Keratinocyte (primary cell): ENCODE data around the gene COL9A3.

ENCODE experiments used
- EZH2 ChIP-seq: IDR thresholded peaks from one replicate; pipeline ENCODE4 v1.6.1; 2012; ENCODE audit warnings: inconsistent platforms, mild to moderate bottlenecking, low read length, moderate library complexity
- TF ChIP-seq, protein P1 (sequence below), 3 experiments: IDR thresholded peaks in 1 of 3; conservative IDR thresholded peaks in 1 of 3; optimal IDR thresholded peaks in 1 of 3; 2 replicates in 2 of 3; 3 replicates in 1 of 3; pipeline versions ENCODE3 to v1.5.1; 2011; ENCODE audit warnings: low read length in 3 of 3, mild to moderate bottlenecking in 3 of 3, moderate library complexity in 2 of 3, control low read depth in 1 of 3, inconsistent platforms in 1 of 3; ENCODE audit not compliant: insufficient read depth in 2 of 3; ENCODE audit errors: extremely low read depth in 1 of 3

GRCh38 chr20:62779417-62779685 is 37.5 kb upstream of the COL9A3 start:
- TF ChIP-seq, protein P1, sequence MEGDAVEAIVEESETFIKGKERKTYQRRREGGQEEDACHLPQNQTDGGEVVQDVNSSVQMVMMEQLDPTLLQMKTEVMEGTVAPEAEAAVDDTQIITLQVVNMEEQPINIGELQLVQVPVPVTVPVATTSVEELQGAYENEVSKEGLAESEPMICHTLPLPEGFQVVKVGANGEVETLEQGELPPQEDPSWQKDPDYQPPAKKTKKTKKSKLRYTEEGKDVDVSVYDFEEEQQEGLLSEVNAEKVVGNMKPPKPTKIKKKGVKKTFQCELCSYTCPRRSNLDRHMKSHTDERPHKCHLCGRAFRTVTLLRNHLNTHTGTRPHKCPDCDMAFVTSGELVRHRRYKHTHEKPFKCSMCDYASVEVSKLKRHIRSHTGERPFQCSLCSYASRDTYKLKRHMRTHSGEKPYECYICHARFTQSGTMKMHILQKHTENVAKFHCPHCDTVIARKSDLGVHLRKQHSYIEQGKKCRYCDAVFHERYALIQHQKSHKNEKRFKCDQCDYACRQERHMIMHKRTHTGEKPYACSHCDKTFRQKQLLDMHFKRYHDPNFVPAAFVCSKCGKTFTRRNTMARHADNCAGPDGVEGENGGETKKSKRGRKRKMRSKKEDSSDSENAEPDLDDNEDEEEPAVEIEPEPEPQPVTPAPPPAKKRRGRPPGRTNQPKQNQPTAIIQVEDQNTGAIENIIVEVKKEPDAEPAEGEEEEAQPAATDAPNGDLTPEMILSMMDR (optimal IDR thresholded peaks at IDR 0.05 in 1 of 3, IDR thresholded peaks at IDR 0.05 in 1 of 3, conservative IDR thresholded peaks at IDR 0.05 in 1 of 3; ENCODE audit: extremely low read depth in 1 of 3, insufficient read depth in 2 of 3, low read length in 3 of 3): no peak
- no peak for TF ChIP-seq EZH2
